GM21515 (cell line): ENCODE measurements around the gene ZNF8.
A peak's percentile ranks its signal among the peaks of the same experiment; 100 is the strongest.
"Not testable (repeated sequence)": the region's sequence is repeated elsewhere in the genome, so short reads cannot be mapped to it uniquely, and the experiment has no call there.

ENCODE experiments used
- ATAC-seq: cut with Tn5 transposase; IDR thresholded peaks from one replicate; pipeline ENCODE4 v1.9.1; 2021; ENCODE audit not compliant: unreplicated experiment

The ZNF8 gene

GRCh38 chr19:58334691-58335249, 56.0 kb downstream of the ZNF8 start:
- no peak for ATAC-seq

- no peak for ATAC-seq
Observed at GRCh38 chr19:58335630-58336029, 56.9 kb downstream of the ZNF8 start.

- ATAC-seq: no peak
Observed at GRCh38 chr19:58336216-58336615, 57.5 kb downstream of the ZNF8 start.

GRCh38 chr19:58336820-58337219, 58.1 kb downstream of the ZNF8 start:
- no peak for ATAC-seq

GRCh38 chr19:58338336-58338735, 59.6 kb downstream of the ZNF8 start:
- ATAC-seq: no peak

GRCh38 chr19:58338825-58339558, 60.2 kb downstream of the ZNF8 start:
- ATAC-seq: no peak

GRCh38 chr19:58345558-58345957, 66.8 kb downstream of the ZNF8 start:
- no peak for ATAC-seq

- peak; percentile 75 for ATAC-seq
Observed at GRCh38 chr19:58346961-58347929, 68.5 kb downstream of the ZNF8 start.

GRCh38 chr19:58348080-58348479, 69.3 kb downstream of the ZNF8 start:
- ATAC-seq: not testable (repeated sequence)

GRCh38 chr19:58349590-58349989, 70.8 kb downstream of the ZNF8 start:
- ATAC-seq: no peak

- ATAC-seq: no peak
Observed at GRCh38 chr19:58350001-58350861, 71.5 kb downstream of the ZNF8 start.

- ATAC-seq: no peak
Observed at GRCh38 chr19:58350871-58351557, 72.3 kb downstream of the ZNF8 start.

- ATAC-seq: no peak
Observed at GRCh38 chr19:58351558-58351878, 72.8 kb downstream of the ZNF8 start.

GRCh38 chr19:58351990-58352755, 73.4 kb downstream of the ZNF8 start:
- no peak for ATAC-seq
